Measurements from ENCODE around the gene LCORL.

- TF ChIP-seq CTCF (IDR thresholded peaks at IDR 0.05; ENCODE audit: insufficient read depth, low read depth, low read length) (no peak), EZH2 (IDR thresholded peaks at IDR 0.05; ENCODE audit: insufficient read depth, low read length) (no peak)
These were observed 214.1 kb downstream of the LCORL start for GRCh38 chr4:17807446-17807845.
